HG02938 (cell line): Measurements from ENCODE around the gene TTC28.
"Not testable (repeated sequence)": the region's sequence is repeated elsewhere in the genome, so short reads cannot be mapped to it uniquely, and the experiment has no call there.

ENCODE experiments used
- ATAC-seq: cut with Tn5 transposase; IDR thresholded peaks from one replicate; pipeline ENCODE4 v1.9.1; 2021; ENCODE audit warnings: mild to moderate bottlenecking, moderate library complexity; ENCODE audit not compliant: unreplicated experiment

Gene TTC28

GRCh38 chr22:28607795-28608194, 71.8 kb downstream of the TTC28 start:
- no peak for ATAC-seq

GRCh38 chr22:28604966-28605761, 74.5 kb downstream of the TTC28 start:
- no peak for ATAC-seq

GRCh38 chr22:28601915-28602314, 77.7 kb downstream of the TTC28 start:
- ATAC-seq = no peak

GRCh38 chr22:28600546-28601143, 79.0 kb downstream of the TTC28 start:
- no peak for ATAC-seq

GRCh38 chr22:28599693-28600092, 79.9 kb downstream of the TTC28 start:
- ATAC-seq = no peak

- ATAC-seq = no peak
Observed at GRCh38 chr22:28597665-28598064, 82.0 kb downstream of the TTC28 start.

GRCh38 chr22:28594797-28595462, 84.7 kb downstream of the TTC28 start:
- no peak for ATAC-seq

- no peak for ATAC-seq
Observed at GRCh38 chr22:28594076-28594796, 85.4 kb downstream of the TTC28 start.

- ATAC-seq = no peak
Observed at GRCh38 chr22:28593299-28593698, 86.3 kb downstream of the TTC28 start.

- ATAC-seq = no peak
Observed at GRCh38 chr22:28589102-28589750, 90.4 kb downstream of the TTC28 start.

GRCh38 chr22:28585324-28585723, 94.3 kb downstream of the TTC28 start:
- no peak for ATAC-seq

- ATAC-seq = no peak
Observed at GRCh38 chr22:28582806-28583205, 96.8 kb downstream of the TTC28 start.

GRCh38 chr22:28581016-28581415, 98.6 kb downstream of the TTC28 start:
- no peak for ATAC-seq

- no peak for ATAC-seq
Observed at GRCh38 chr22:28576162-28576561, 103.5 kb downstream of the TTC28 start.

GRCh38 chr22:28574159-28574788, 105.4 kb downstream of the TTC28 start:
- ATAC-seq = no peak

GRCh38 chr22:28570696-28571373, 108.8 kb downstream of the TTC28 start:
- no peak for ATAC-seq

- not testable (repeated sequence) for ATAC-seq
Observed at GRCh38 chr22:28568974-28569373, 110.7 kb downstream of the TTC28 start.

- no peak for ATAC-seq
Observed at GRCh38 chr22:28568099-28568498, 111.5 kb downstream of the TTC28 start.

GRCh38 chr22:28566920-28567499, 112.6 kb downstream of the TTC28 start:
- not testable (repeated sequence) for ATAC-seq
